GM21717 (cell line): Measurements from ENCODE around the gene PCDH18.

ENCODE experiments used
- ATAC-seq: cut with Tn5 transposase; IDR thresholded peaks from one replicate; pipeline ENCODE4 v1.9.1; 2021; ENCODE audit warnings: mild to moderate bottlenecking, moderate library complexity; ENCODE audit not compliant: unreplicated experiment

Gene PCDH18

GRCh38 chr4:137474711-137475301 lies 57.5 kb downstream of the PCDH18 start:
- ATAC-seq, result no peak

DNA sequence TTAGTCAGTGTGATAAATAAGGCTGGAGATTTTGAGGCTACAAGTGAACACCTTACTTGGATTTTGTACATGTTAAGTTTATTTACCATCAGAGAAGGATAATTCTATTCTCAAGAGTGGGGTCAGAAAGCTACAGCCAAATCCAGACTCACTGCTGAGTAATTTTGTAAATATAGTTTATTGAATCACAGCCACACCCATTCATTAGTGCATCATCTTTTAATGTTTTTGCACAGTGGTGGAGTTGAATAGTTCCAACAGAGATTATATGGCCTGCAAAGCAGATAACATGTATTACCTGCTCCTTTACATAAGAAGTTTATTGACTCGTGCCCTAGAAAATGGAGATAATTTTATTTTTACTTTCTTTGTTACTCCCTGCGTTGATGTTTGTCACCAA lies 60.4 kb downstream of the PCDH18 start:
- no peak for ATAC-seq

- no peak for ATAC-seq
Observed at GRCh38 chr4:137471461-137471860, 60.8 kb downstream of the PCDH18 start.

DNA sequence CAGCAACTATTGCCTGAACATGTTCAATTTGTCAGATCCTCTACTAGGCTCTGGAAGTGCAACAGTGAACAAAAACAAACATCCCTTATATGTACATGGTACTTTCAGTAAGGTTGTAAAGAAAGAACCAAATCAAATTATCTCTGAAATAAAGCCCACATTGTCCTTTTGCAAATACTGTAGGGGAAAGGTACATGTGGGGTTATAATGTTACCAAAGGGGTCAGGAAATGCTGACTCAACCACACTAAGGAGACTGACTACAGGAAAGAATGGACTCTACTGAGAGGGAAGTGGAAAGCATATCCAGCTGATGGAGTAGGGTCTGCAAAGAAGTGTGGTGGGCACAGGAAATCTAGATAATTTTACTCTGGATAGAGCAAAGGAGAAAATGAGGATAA lies 61.5 kb downstream of the PCDH18 start:
- ATAC-seq, result no peak
